Caki2 (cell line): ENCODE data around the gene ZBTB49. TPM values are rescaled to one million over a fixed set of nuclear protein-coding genes. Genes with fewer than 3 reads are reported as not detected.

Experiments used
- total RNA-seq: library from RNA; depleted of rRNA; stranded (reverse); fragments of >200 nt; shearing (Covaris generic); gene quantifications from 2 replicates; pipeline ENCODE4 v1.2.3, GENCODE V29; 2014; ENCODE audit warnings: low replicate concordance; rRNA removed

Gene ZBTB49
- total RNA-seq, 1 experiment from 2014 or later, result 5.5 TPM

Other genes starting within 250 kb of the ZBTB49 start
- gene OTOP1, start 63.3 kb upstream of the ZBTB49 start, total RNA-seq, result not detected in 2 replicates
- gene TMEM128, start 42.0 kb upstream of the ZBTB49 start, total RNA-seq, result 43.5 and 50.6 TPM in 2 replicates
- gene LYAR, start 97 bp upstream of the ZBTB49 start, total RNA-seq, result 30.7 and 58.5 TPM in 2 replicates
- gene NSG1, start 96.9 kb downstream of the ZBTB49 start, total RNA-seq, result 3.0 and 3.8 TPM in 2 replicates